Globus pallidus (tissue), 1 donor: ENCODE results near the gene ZC3H6.

ENCODE experiments used
- DNase-seq: peaks from one replicate; pipeline ENCODE4 v3.0.0-alpha.2; 2015; ENCODE audit warnings: low spot score

ZC3H6 gene

GRCh38 chr2:112275311-112275886 is at the start of gene ZC3H6:
ZC3H6 (plus strand) TSS chr2:112275597; CDS start chr2:112275995, 398 bp downstream.
- peak; percentile 98 for DNase-seq

DNA sequence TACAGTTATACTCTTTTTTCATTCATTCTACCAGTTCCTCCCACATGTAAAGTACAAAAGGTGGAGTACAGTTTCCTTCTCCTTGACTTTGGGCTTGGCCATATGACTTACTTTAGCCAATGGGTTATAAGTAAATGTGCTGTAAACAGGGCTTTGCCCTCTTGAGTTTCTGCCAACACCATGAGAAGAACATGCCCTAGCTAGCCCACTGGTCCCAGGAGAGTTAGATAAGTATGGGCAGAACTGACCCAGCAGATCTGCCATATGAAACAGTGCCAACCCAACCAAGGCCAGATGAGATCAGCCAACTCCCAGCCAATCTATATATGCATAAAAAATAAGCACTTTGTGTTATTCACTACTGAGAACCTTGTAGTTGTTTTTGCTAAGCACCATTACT is 46.0 kb upstream of the ZC3H6 start:
- no peak for DNase-seq

DNA sequence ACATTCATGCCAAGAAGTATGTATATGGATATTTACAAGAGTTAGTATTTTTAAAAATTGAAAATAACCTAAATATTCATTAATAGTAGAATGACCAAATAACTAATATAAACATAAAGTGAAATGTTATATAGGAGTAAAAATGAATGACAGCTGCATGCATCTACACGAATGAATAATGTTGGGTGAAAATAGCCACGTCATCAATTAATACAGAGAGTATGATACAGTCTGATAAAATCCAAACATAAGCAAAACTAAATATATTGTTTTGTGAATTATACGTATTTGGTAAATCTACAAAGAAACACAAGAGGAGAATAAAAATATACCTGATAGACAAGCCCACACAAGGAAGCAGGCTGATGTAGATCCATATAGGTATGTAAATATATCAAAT is 45.0 kb upstream of the ZC3H6 start:
- no peak for DNase-seq

DNA sequence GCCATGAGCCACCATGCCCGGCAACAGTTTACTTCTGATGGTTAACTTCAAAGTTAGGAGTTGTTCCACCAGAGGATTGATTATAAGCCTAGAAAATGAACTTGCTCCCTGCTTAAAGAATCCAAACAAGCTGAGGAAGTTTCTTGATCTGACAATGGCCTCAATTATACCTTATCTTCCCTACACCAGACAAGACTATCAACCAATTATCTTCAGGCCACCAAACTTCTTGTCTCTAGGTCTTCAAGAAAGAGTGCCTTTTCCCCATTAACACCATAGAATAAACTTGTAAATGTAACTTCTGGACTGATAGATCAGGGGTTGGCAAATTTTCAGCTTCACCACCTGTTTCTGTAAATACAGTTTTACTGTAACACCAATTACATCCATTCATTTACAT is 35.5 kb upstream of the ZC3H6 start:
- DNase-seq: no peak

GRCh38 chr2:112242384-112242783 is 33.0 kb upstream of the ZC3H6 start:
- DNase-seq: no peak

- DNase-seq: no peak
Observed at GRCh38 chr2:112243233-112243632, 32.2 kb upstream of the ZC3H6 start.

DNA sequence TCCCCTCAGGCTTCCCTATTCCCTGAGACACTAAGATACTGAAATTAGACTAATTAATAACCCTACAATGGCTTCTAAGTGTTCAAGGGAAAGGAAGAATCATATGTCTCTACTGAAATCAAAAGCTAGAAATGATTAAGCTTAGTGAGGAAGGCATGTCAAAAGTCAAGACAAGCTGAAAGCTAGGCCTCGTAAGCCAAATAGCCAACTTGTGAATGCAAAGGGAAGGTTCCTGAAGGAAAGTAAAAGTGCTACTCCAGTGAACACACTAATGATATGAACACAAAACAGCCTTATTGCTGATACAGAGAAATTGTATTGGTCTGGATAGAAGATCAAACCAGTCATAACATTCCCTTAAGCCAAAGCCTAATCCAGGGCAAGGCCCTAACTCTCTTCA is 30.5 kb upstream of the ZC3H6 start:
- DNase-seq: no peak

GRCh38 chr2:112251271-112251670 is 24.1 kb upstream of the ZC3H6 start:
- DNase-seq: no peak

DNA sequence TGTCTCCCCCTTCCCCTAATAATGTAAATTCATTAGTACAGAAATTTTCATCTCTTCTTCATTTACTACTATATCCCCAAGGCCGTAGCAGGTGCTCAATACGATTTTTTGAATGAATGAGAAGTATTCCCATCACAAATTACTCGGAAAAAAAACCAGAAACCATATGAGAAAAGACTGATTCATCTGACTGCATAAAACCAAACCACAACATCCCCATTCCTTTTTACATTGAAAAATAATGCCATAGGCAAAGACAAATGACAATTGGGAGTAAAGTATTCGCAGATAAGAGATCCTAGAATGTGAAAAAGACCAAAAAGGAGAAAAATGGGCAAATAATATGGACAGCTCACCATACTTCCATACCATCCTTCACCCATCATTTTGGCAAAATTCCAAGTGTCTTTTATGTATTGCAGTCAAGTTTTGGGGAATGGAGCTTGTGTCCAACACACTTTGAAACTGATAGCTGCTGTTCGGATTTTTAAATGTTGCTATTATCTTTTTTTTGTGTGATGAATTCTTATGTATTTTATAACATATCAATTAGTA is 22.1 kb upstream of the ZC3H6 start:
- no peak for DNase-seq

- DNase-seq: peak; percentile 91
Observed at GRCh38 chr2:112254466-112255240, 20.7 kb upstream of the ZC3H6 start, which contains the start of gene ZC3H8. ZC3H8 (minus strand) TSS chr2:112255042; CDS start chr2:112254981, 61 bp downstream.

- DNase-seq: no peak
Observed at GRCh38 chr2:112255875-112256274, 19.5 kb upstream of the ZC3H6 start.

DNA sequence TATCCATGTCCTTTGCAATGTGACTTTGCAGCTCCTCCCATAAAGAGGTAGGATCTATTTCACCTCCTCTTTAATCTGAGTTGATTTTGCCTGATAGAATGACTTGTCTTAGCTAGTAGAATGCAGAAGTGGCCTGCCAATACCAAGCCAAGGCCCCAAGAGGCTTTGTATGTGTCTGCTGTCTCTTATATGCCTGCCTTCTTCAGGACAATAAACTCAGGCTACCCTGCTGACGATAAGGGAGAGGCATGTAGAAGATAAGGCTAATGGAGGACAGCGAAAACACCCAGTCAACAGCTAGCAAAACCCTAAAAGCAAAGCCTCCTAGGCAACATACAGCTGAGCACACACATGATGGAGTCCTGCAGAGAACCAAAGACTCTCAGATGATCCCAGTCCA is 18.7 kb upstream of the ZC3H6 start:
- DNase-seq: no peak

- DNase-seq: no peak
Observed at GRCh38 chr2:112257575-112257974, 17.8 kb upstream of the ZC3H6 start.

- peak; percentile 82 for DNase-seq
Observed at GRCh38 chr2:112259509-112260294, 15.7 kb upstream of the ZC3H6 start.

DNA sequence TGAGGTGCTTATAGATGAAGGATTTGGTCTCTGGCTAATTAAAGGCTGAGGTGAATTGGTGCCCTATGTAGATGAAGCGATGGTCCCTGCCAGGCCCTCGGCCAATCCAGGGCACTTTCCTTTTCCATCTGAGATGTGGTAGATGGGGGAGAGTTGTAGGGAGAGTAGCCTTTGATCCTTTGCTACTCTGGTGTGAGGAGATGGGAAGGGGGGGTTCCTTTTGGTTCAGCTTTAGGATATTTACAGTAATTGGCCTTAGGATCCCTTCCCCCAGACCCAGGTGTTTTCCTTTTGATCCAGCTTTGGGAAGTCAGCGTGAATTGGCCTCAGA is 15.1 kb upstream of the ZC3H6 start:
- no peak for DNase-seq

- DNase-seq: no peak
Observed at GRCh38 chr2:112262876-112263275, 12.5 kb upstream of the ZC3H6 start.

GRCh38 chr2:112268547-112268946 is 6.8 kb upstream of the ZC3H6 start:
- no peak for DNase-seq

- DNase-seq: no peak
Observed at GRCh38 chr2:112272669-112273068, 2.7 kb upstream of the ZC3H6 start.

GRCh38 chr2:112273349-112273748 is 2.0 kb upstream of the ZC3H6 start:
- no peak for DNase-seq

GRCh38 chr2:112275887-112276773 is 733 bp downstream of the ZC3H6 start:
- DNase-seq: peak; percentile 84

DNA sequence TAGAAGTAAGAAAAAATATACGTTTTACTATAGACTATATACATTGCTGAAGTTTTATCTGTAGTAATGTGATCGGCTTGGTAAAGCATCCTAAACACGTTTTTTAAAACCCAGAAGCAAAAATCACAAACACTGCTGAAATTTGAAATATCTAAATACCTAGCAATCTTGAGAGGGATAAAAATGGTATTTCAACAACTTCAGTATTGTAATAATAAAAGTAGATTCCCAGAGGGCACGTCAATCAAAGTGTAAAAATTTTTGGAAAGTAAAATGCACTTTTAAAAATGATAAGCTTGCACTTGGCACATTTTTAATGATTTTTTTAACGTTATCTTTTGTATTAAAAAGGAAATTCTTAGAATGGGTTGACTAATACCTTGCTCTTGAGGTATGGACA is 1.6 kb downstream of the ZC3H6 start:
- no peak for DNase-seq
